ENCODE measurements around the gene RRP1B.

The RRP1B gene

GRCh38 chr21:43728467-43729390, 69.4 kb downstream of the RRP1B start:
- DNase-seq: peak; percentile 88

DNA sequence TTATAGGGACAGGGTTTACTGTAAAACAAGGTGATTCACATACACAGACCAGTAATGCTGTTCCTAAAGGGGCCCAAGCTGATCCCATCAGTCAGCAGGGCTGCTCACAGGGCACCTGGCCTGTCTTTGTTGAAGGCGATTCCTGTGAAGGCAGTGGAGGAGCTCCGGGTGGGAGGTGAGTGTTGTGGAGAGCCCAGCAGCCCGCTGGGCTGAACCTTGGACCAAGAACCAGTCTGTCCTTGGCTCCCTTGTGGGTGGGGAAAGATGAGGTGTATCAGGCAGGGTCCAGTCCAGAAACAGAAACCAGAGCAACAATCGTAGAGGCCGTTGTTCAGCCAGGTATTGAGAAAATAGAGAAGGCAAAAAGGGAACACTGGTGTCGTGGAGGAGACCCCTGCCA, 72.1 kb downstream of the RRP1B start:
- DNase-seq: no peak

DNA sequence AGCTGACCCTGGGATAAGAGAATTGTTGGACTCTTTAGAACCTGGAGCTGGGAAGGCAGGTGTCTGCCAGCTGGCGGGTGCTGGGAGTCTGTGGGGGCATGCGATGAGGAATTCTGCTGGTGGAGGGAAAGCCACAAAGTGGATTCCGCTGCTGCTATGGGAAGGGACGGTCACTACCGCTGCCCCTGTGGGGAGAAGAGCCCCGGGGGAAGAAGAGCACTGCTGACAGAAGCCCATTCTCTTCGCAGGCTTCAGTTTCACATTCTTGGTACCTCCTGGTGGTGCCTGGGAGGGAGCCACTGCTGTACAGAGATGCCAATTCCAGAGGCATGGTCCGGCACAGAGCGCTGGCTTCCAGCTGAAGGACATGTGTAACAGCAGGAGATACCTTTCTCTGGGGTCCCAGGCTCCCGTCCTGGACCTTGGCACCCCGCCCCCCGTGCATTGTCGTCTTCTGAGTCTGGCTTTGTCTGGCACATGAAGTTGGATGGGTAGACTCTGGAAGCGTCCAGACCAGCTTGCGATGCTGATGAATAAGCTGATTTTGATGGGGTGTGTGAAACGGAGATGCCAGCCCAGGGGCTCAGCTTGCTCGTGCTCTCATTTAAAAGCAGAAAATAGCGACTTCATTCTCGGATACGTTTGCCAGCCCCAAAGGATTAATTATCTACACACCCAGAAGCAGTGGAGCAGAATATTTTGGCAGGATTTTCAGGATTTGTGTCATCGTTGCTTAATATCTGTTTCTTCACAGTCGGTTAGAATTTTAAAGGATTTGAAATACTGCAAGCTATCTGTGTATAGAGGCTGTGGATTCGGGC, 72.7 kb downstream of the RRP1B start:
- peak; percentile 73 for DNase-seq

GRCh38 chr21:43733060-43733459, 73.7 kb downstream of the RRP1B start:
- DNase-seq: no peak

DNA sequence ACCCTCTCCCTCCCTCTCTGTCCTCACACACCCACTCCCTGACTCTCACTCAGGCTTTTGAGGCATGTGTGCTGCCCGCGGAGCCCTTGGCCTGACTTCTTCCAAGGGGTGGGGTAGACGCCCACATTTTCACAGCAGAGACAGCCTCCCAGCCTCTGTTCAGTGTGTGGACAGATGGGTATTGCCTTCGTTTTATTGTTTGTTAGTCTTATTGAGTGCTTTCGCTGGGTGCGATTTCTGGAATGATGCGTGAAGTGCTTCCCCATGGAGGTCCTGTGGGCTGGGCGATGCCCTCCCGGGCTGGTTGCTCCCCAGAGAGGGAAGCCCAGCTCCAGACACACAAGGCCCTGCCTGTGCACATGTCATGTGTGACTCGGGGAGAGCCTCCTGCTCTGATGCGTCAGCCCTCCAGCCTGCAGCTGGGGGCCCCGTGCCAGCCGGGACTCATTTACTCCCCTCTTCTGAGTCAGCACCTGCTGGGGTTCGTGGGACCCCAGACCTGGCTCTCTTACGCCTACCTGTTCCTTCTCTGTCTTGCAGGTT, 74.2 kb downstream of the RRP1B start:
- DNase-seq: peak; percentile 48

- peak; percentile 27 for DNase-seq
These were observed 75.0 kb downstream of the RRP1B start for GRCh38 chr21:43734131-43734927.

GRCh38 chr21:43734928-43735229, 75.5 kb downstream of the RRP1B start:
- no peak for DNase-seq

- no peak for DNase-seq
These were observed 76.1 kb downstream of the RRP1B start for GRCh38 chr21:43735236-43736091.

DNA sequence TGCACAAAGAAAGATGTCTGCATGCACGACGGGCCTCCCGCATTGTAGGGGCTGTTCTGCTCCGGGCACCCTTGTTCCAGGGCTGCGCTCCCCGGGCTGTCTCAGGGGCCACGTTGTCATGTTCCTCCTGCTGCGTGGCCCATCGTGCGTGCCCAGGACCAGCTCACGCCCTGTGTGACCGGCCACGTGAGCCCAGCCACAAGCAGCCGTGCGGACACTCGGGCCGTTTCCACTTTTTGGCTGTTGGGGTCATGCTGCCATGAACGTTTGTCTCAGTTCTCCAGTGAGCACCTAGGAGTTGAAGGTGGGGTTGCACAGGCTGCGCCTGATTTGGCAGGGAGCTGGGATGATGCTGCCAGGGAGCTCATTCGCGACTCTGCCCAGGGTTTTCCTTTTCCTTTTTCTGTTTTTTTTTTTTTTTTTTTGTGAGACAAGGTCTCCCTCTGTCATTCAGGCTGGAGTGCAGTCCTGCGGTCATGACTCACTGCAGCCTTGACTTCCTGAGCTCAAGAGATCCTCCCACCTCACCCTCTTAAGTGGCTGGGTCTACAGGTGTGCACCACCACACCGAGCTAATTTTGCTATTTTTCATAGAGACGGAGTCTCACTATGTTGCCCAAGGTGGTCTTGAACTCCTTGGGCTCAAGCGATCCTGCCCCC, 77.0 kb downstream of the RRP1B start:
- DNase-seq: no peak

DNA sequence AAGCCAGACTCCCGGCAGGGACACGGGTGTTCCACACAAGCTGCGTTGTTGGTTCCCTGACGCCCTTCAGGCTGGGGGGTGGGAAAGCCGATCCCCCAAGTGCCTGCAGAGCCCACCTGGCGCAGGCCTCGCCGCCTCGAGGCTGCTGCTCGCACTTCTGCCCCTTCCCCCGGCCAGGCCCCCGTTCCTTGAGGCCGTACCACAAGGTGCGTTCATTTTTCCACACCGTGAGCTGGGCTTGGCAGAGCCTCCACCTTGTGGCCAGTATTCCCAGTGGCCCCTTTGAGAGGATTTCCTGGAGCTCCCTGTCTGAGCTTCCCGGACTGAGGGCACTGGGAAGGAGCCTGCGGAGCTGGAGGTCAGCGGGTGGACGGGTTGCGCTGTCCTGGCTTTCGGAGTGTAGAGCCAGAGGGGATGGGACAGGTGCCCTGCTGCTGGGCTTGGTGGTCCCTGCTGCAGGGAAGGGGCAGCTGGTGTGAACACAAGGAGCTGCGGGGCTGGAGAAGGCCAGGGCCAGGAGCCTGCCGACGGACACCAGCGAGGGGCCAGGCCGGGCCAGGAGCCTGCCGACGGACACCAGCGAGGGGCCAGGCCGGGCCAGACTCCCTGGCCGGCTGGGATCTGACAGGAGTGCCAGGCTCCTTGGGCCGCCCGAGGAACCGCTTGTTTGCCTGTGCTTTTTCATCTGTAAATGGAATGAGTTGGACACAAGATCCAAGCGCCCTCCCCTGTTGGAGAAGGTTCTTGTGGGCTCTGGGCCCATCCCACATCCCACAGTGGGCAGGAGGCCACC, 78.0 kb downstream of the RRP1B start:
- DNase-seq: no peak

- DNase-seq: no peak
These were observed 80.5 kb downstream of the RRP1B start for GRCh38 chr21:43739621-43740435.

DNA sequence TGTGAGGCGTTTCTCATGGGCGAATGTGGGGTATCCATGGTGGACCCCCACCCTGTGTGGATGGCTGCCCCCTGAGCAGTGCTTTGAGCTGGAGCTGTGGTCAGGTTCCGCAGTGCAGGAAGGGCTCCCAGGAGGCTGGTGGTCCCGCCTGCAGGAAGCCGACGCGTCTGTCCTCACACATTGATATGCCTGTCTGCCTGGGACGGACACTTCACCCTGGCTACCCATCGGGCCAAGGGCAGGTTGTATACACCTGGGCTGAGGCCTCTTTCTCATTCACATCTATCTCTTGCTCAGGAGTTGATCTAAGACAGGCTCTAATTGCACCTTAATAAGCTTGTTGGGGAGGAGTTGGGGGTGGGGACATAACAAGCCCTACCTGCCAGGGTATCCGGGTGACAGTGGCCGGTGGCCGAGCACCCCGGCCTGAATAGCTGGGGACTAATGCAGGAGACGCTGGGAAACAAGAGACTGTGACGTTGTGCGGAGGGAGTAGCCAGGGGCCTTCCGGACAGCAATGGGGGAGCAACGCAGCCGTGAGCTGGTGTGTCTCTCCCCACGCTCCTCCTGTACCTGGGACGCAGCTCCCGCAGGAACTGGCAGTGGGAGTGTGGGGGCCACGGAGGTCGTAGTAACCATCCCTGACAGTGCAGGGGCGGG, 81.3 kb downstream of the RRP1B start:
- DNase-seq: peak; percentile 20

DNA sequence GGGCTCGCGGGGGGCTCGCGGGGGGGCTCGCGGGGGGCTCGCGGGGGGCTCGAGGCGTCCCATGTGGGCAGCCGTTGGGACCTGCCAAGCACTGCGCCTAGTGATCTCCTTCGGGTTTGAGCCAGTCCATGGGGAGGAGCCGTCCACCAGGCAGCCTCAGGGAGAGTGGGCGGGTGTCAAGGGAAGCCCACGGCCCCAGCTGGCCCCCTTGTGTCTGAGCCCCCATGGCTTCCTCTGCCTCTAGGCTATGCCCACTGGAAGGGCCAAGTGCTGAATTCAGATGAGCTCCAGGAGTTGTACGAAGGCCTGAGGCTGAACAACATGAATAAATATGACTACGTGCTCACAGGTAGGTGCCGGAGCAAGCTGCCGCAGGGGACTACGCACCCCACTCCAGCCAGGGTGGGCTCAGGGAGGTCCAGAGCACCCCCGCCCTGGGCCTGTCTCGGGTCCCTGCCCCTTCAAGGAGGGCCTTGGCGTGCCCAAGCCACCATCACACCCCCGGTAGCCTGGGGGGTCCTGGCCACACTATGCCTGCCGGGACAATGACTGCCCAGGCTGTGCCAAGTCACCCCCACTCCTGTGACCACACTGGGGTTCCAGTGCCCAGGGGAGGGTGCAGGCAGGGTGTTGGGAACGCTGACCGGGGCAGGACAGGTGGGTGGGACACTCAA, 82.2 kb downstream of the RRP1B start:
- DNase-seq: no peak

GRCh38 chr21:43743947-43744346, 84.6 kb downstream of the RRP1B start:
- no peak for DNase-seq

DNA sequence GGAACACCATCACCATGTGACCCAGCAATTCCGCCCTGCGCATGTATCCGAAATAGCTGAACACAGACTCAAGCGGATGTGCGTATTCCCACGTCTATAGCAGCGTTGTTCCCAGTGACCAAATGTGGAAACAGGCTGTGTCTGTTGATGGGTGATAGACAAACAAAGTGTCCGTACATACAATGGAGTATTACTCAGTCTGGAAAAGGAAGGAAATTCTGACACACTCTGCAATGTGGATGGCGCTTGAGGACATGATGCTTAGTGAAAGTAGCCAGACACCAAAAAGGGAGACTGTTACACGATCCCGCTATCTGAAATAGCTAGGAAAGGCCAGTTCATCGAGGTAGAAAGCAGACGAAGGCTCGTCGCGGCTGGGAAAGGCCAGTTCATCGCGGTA, 85.4 kb downstream of the RRP1B start:
- no peak for DNase-seq

All from NCI-H2171 treated with DMSO at 0.1 percent for 48 hours (cell line).